ENCODE measurements around the gene LUZP1. TPM values are rescaled to one million over a fixed set of nuclear protein-coding genes. Genes with fewer than 3 reads are reported as not detected.

Gene LUZP1
- total RNA-seq, 4 donors from 2014 or later: 16.7 to 17.7 (median 17.2) TPM

DNA sequence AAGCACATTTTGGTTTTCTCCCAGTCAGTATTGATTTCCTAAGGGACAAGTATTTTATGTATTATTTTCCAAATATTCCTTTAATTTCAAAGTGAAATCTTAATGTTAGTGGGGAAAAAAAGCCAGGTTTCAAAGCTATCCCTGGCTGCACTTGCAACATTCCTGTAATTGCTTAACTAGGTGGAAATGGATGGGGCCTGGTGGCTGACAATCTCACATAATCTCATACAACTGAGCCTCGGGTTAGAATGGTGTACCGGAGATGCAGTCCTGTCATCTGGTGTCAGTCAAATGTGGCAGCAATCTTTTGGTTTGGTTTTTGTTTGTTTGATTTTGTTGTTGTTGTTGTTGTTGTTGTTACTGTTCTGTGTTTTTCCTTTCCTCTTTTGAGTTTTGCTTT lies 103.3 kb downstream of the LUZP1 start:
- no peaks in the 10 kb centered on the region for H3K4me1 ChIP-seq
- no peaks in the 10 kb centered on the region for H3K27me3 ChIP-seq
- DNase-seq (ENCODE audit: low spot score in 2 of 2): no peak
- H3K9me3 ChIP-seq: no peaks in the 10 kb centered on the region
- TF ChIP-seq POLR2A (IDR thresholded peaks at IDR 0.05): no peak
- H3K36me3 ChIP-seq: peaks cover 0 to 92% (median 0%) of the 10 kb centered on the region in 3 donors
- WGBS, 2 donors: 86 to 97% methylated on average over 2 of the region's 2 CpGs
- H3K4me3 ChIP-seq: no peak overlapping the region
- H3K27ac ChIP-seq: no peak overlapping the region

- Histone ChIP-seq H3K4me3 (no peak overlapping the region), H3K27me3 (no peaks in the 10 kb centered on the region), H3K27ac (no peak overlapping the region), H3K9me3 (no peaks in the 10 kb centered on the region), H3K4me1 (no peaks in the 10 kb centered on the region), H3K36me3 (peaks cover 0 to 94% (median 8%) of the 10 kb centered on the region in 3 donors)
- no peak for TF ChIP-seq POLR2A (IDR thresholded peaks at IDR 0.05)
- 79 to 82% methylated on average over 2 of the region's 2 CpGs for WGBS, 2 donors
- DNase-seq (ENCODE audit: low spot score in 2 of 2): no peak
Measured at GRCh38 chr1:23062271-23062670, 106.4 kb downstream of the LUZP1 start.

DNA sequence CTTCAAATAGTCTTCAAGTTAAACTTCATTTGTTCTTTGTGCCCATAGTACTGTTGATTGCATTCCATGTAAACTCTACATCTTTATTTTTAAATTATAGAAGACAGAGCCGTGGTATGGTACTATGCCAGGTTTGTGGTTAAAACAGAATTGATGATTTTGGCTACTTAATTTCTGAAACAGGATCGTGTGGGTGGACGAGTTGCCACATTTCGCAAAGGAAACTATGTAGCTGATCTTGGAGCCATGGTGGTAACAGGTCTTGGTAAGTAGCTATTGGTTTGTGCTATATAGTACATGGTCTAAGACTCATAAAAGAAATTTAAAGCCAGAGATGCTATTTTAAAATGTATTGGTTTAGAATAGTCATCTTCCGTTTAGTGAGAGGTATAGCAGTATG lies 111.4 kb downstream of the LUZP1 start:
- 90 to 92% methylated on average over 5 of the region's 5 CpGs for WGBS, 2 donors
- DNase-seq (ENCODE audit: low spot score in 2 of 2): no peak
- Histone ChIP-seq H3K36me3 (peaks cover 0 to 85% (median 8%) of the 10 kb centered on the region in 3 donors), H3K9me3 (no peaks in the 10 kb centered on the region), H3K4me1 (no peaks in the 10 kb centered on the region), H3K27ac (no peak overlapping the region), H3K4me3 (no peak overlapping the region), H3K27me3 (no peaks in the 10 kb centered on the region)
- TF ChIP-seq EP300 (IDR thresholded peaks at IDR 0.05) (no peak), POLR2A (IDR thresholded peaks at IDR 0.05) (no peak)
- TF ChIP-seq, protein P1, sequence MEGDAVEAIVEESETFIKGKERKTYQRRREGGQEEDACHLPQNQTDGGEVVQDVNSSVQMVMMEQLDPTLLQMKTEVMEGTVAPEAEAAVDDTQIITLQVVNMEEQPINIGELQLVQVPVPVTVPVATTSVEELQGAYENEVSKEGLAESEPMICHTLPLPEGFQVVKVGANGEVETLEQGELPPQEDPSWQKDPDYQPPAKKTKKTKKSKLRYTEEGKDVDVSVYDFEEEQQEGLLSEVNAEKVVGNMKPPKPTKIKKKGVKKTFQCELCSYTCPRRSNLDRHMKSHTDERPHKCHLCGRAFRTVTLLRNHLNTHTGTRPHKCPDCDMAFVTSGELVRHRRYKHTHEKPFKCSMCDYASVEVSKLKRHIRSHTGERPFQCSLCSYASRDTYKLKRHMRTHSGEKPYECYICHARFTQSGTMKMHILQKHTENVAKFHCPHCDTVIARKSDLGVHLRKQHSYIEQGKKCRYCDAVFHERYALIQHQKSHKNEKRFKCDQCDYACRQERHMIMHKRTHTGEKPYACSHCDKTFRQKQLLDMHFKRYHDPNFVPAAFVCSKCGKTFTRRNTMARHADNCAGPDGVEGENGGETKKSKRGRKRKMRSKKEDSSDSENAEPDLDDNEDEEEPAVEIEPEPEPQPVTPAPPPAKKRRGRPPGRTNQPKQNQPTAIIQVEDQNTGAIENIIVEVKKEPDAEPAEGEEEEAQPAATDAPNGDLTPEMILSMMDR (IDR thresholded peaks at IDR 0.05): no peak

DNA sequence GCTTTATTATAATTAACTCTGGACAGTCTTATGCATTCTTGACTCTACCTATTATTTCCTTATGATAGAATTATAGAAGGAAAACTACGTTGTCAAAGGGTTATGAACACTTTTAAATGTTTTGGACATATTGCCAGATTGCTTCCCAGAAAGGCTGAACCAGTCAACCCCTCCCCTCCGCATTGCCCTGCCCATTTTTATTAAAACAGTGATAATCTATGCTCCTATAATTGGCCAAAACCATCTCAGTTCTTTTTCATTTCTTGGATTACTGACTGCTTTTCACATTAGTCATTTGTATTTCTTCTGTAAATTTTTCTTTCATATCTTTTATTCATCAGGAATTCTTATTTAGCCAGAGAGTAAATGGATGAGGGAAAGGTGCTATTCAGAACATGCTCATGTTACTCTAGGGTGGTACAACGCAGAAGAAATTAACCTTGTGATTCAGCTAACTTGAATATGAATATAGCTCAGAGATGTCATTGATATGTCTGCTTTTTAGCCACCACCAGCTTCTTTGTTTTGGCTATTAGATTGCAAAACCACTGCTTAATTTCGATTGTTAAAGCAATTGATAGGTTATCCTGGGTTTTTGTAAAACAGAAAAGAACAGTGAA lies 117.3 kb downstream of the LUZP1 start:
- TF ChIP-seq, protein P1 (IDR thresholded peaks at IDR 0.05): no peak
- TF ChIP-seq POLR2A (IDR thresholded peaks at IDR 0.05) (no peak), EP300 (IDR thresholded peaks at IDR 0.05) (no peak)
- DNase-seq (ENCODE audit: low spot score in 2 of 2): no peak
- Histone ChIP-seq H3K4me3 (no peak overlapping the region), H3K9me3 (no peaks in the 10 kb centered on the region), H3K27ac (no peak overlapping the region), H3K36me3 (peaks cover 0 to 40% (median 0%) of the 10 kb centered on the region in 3 donors), H3K4me1 (no peaks in the 10 kb centered on the region), H3K27me3 (no peaks in the 10 kb centered on the region)
- WGBS, 2 donors: 83 to 85% methylated on average over 4 of the region's 4 CpGs

DNA sequence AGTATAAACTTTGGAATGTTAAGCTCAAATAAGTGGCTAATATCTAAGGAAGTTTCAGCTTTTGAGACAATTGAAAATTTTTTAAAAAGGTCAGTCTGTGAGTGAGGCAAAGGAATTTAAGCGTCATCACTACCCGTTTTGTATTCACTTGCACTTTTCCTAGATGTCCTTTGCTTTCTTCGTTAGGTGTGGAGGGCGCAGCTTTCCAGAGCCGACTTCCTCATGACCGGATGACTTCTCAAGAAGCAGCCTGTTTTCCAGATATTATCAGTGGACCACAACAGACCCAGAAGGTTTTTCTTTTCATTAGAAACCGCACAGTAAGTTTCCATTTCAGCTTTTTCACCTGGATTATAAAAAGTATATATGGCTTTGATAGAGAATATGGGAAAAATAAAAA lies 118.5 kb downstream of the LUZP1 start:
- Histone ChIP-seq H3K27ac (no peak overlapping the region), H3K27me3 (no peaks in the 10 kb centered on the region), H3K4me1 (no peaks in the 10 kb centered on the region), H3K9me3 (no peaks in the 10 kb centered on the region), H3K36me3 (peaks cover 0 to 34% (median 0%) of the 10 kb centered on the region in 3 donors), H3K4me3 (no peak overlapping the region)
- TF ChIP-seq, protein P1 (IDR thresholded peaks at IDR 0.05): no peak
- TF ChIP-seq EP300 (IDR thresholded peaks at IDR 0.05): no peak
- no peak for TF ChIP-seq POLR2A (IDR thresholded peaks at IDR 0.05)
- no peak for DNase-seq (ENCODE audit: low spot score in 2 of 2)
- WGBS, 2 donors: 65 to 70% methylated on average over 7 of the region's 7 CpGs

GRCh38 chr1:23044035-23044434 lies 124.6 kb downstream of the LUZP1 start:
- WGBS, 2 donors: 71 to 76% methylated on average over 3 of the region's 3 CpGs
- no peaks in the 10 kb centered on the region for H3K9me3 ChIP-seq
- TF ChIP-seq, protein P1 (IDR thresholded peaks at IDR 0.05): no peak
- TF ChIP-seq EP300 (IDR thresholded peaks at IDR 0.05): no peak
- no peak for TF ChIP-seq POLR2A (IDR thresholded peaks at IDR 0.05)
- H3K36me3 ChIP-seq: no peaks in the 10 kb centered on the region
- H3K4me1 ChIP-seq: peaks cover 0 to 14% (median 0%) of the 10 kb centered on the region in 4 donors
- H3K27ac ChIP-seq: no peak overlapping the region
- H3K27me3 ChIP-seq: no peaks in the 10 kb centered on the region
- no peak for DNase-seq (ENCODE audit: low spot score in 2 of 2)
- H3K4me3 ChIP-seq: no peak overlapping the region

Data from tibial nerve (tissue), 4 donors.